ENCODE data around the gene PSRC1.

DNA sequence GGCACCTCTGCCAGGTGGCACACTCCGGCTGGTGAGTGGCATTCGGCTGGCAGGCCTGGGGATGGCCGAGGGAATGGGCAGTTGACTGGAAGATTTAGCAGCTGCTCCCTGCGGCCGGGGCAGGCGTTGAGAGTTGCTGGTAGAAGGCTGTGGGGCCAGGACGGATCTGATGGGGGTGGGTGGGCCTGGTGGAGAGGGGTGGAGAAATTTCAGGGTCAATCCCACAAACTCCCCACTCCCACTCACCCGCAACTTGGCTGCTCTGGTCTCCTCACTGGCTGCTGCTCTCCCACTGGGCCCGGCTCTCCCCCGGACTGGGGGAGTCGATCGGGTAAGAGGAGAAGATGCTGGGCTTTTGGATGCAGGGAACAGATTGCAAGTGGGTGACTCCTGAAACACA lies 2.1 kb downstream of the PSRC1 start:
- TF ChIP-seq, protein P1, sequence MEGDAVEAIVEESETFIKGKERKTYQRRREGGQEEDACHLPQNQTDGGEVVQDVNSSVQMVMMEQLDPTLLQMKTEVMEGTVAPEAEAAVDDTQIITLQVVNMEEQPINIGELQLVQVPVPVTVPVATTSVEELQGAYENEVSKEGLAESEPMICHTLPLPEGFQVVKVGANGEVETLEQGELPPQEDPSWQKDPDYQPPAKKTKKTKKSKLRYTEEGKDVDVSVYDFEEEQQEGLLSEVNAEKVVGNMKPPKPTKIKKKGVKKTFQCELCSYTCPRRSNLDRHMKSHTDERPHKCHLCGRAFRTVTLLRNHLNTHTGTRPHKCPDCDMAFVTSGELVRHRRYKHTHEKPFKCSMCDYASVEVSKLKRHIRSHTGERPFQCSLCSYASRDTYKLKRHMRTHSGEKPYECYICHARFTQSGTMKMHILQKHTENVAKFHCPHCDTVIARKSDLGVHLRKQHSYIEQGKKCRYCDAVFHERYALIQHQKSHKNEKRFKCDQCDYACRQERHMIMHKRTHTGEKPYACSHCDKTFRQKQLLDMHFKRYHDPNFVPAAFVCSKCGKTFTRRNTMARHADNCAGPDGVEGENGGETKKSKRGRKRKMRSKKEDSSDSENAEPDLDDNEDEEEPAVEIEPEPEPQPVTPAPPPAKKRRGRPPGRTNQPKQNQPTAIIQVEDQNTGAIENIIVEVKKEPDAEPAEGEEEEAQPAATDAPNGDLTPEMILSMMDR (conservative IDR thresholded peaks at IDR 0.05; ENCODE audit: low read length) = no peak
- no peak for TF ChIP-seq EZH2phosphoT487 (IDR thresholded peaks at IDR 0.05; ENCODE audit: borderline replicate concordance, low read depth, low read length)

All from OCI-LY7 (cell line).